Esophagus squamous epithelium (tissue), 4 donors: Measurements from ENCODE around the gene THADA.

Experiments used
- CTCF ChIP-seq, 6 experiments: fragments of 450-650 bp in 4 of 6; fragments of 200-600 bp in 2 of 6; sonication (generic) in 2 of 6; IDR thresholded peaks; one replicate each; pipeline ENCODE4 v1.5.1; 2016 to 2019; ENCODE audit warnings: antibody characterized with exemption in 6 of 6, mild to moderate bottlenecking in 4 of 6, moderate library complexity in 4 of 6
- POLR2A ChIP-seq, 4 donors: fragments of 450-650 bp; IDR thresholded peaks; one replicate each; pipeline ENCODE4 v1.6.1; 2017; ENCODE audit warnings: antibody characterized with exemption in 4 of 4, mild to moderate bottlenecking in 4 of 4, moderate library complexity in 3 of 4

DNA sequence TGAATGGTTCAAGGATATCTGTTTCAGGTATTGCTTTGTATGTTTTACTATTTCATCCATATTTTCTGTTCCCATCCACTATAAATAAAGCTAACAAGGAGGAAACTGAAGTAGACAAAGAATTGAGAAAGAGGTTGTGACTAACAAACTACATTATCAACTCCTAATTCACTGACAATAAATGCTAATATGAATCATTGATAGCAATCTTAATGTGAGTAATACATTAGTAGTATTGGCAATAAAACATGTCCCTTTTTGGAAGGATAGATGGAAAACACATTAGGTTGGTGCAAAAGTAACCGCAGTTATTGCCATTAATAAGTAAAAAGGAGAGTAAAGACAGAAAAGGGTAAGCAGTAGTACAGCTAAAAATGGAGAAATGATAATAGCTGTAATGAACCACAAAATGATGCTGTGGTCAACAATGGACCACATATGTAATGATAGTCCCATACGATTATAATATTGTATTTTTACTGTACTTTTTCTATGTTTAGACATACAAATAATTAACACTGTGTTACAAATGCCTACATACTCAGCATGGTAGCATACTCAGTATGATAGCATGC, 104.7 kb downstream of the THADA start:
- TF ChIP-seq CTCF (IDR thresholded peaks at IDR 0.05) = no peak
- TF ChIP-seq POLR2A (IDR thresholded peaks at IDR 0.05) = no peak
